ENCODE measurements around the gene TRIM66.

TRIM66 gene

GRCh38 chr11:8704136-8704535 is 21.7 kb upstream of the TRIM66 start:
- TF ChIP-seq REST (IDR thresholded peaks at IDR 0.05; ENCODE audit: insufficient read depth in 1 of 2, low read depth in 2 of 2, low read length in 2 of 2), result no peak
- no peak for TF ChIP-seq FOXP2 (optimal IDR thresholded peaks at IDR 0.05; ENCODE audit: borderline replicate concordance, extremely low read depth, extremely low read length, insufficient read depth)
- TF ChIP-seq TAF1 (IDR thresholded peaks at IDR 0.05; ENCODE audit: borderline replicate concordance, insufficient read depth, low read length), result no peak
- TF ChIP-seq SIN3A (IDR thresholded peaks at IDR 0.05; ENCODE audit: borderline replicate concordance, insufficient read depth, low read length), result no peak
- no peak for TF ChIP-seq POLR2AphosphoS5 (IDR thresholded peaks at IDR 0.05; ENCODE audit: low read depth, low read length)

GRCh38 chr11:8702598-8702915 is 20.1 kb upstream of the TRIM66 start:
- TF ChIP-seq SIN3A (IDR thresholded peaks at IDR 0.05; ENCODE audit: borderline replicate concordance, insufficient read depth, low read length), result no peak

GRCh38 chr11:8701891-8702597 is 19.6 kb upstream of the TRIM66 start:
- TF ChIP-seq FOXP2 (optimal IDR thresholded peaks at IDR 0.05; ENCODE audit: borderline replicate concordance, extremely low read depth, extremely low read length, insufficient read depth), result no peak
- TF ChIP-seq POLR2AphosphoS5 (IDR thresholded peaks at IDR 0.05; ENCODE audit: low read depth, low read length), result no peak
- no peak for TF ChIP-seq TAF1 (IDR thresholded peaks at IDR 0.05; ENCODE audit: borderline replicate concordance, insufficient read depth, low read length)
- TF ChIP-seq REST (IDR thresholded peaks at IDR 0.05; ENCODE audit: insufficient read depth in 1 of 2, low read depth in 2 of 2, low read length in 2 of 2), result no peak
- no peak for TF ChIP-seq SIN3A (IDR thresholded peaks at IDR 0.05; ENCODE audit: borderline replicate concordance, insufficient read depth, low read length)

GRCh38 chr11:8699903-8700302 is 17.4 kb upstream of the TRIM66 start:
- TF ChIP-seq POLR2AphosphoS5 (IDR thresholded peaks at IDR 0.05; ENCODE audit: low read depth, low read length) (no peak), SIN3A (IDR thresholded peaks at IDR 0.05; ENCODE audit: borderline replicate concordance, insufficient read depth, low read length) (no peak), TAF1 (IDR thresholded peaks at IDR 0.05; ENCODE audit: borderline replicate concordance, insufficient read depth, low read length) (no peak), FOXP2 (optimal IDR thresholded peaks at IDR 0.05; ENCODE audit: borderline replicate concordance, extremely low read depth, extremely low read length, insufficient read depth) (no peak)

GRCh38 chr11:8698917-8699441 is 16.5 kb upstream of the TRIM66 start:
- no peak for TF ChIP-seq REST (IDR thresholded peaks at IDR 0.05; ENCODE audit: insufficient read depth in 1 of 2, low read depth in 2 of 2, low read length in 2 of 2)
- TF ChIP-seq POLR2AphosphoS5 (IDR thresholded peaks at IDR 0.05; ENCODE audit: low read depth, low read length), result no peak

GRCh38 chr11:8698379-8698851 is 15.9 kb upstream of the TRIM66 start:
- TF ChIP-seq REST (IDR thresholded peaks at IDR 0.05; ENCODE audit: insufficient read depth in 1 of 2, low read depth in 2 of 2, low read length in 2 of 2) (no peak), POLR2AphosphoS5 (IDR thresholded peaks at IDR 0.05; ENCODE audit: low read depth, low read length) (no peak), SIN3A (IDR thresholded peaks at IDR 0.05; ENCODE audit: borderline replicate concordance, insufficient read depth, low read length) (no peak), FOXP2 (optimal IDR thresholded peaks at IDR 0.05; ENCODE audit: borderline replicate concordance, extremely low read depth, extremely low read length, insufficient read depth) (no peak), TAF1 (IDR thresholded peaks at IDR 0.05; ENCODE audit: borderline replicate concordance, insufficient read depth, low read length) (no peak)
